Astrocyte (in vitro differentiated cells and primary cell): ENCODE results near the gene ADAM33.

Experiments used
- CTCF ChIP-seq: IDR thresholded peaks from 2 replicates; pipeline ENCODE4 v1.5.1; 2011; ENCODE audit warnings: low read depth, mild to moderate bottlenecking, inconsistent platforms, low read length, moderate library complexity; ENCODE audit not compliant: insufficient read depth
- EZH2 ChIP-seq: IDR thresholded peaks from 2 replicates; pipeline ENCODE4 v1.6.1; 2012; ENCODE audit warnings: mild to moderate bottlenecking, low read length, inconsistent platforms; ENCODE audit not compliant: insufficient read depth

- TF ChIP-seq CTCF (no peak), EZH2 (no peak)
These were observed 23.7 kb upstream of the ADAM33 start for GRCh38 chr20:3705491-3705969.
